Measurements from ENCODE around the gene NYAP2. TPM values are rescaled to one million over a fixed set of nuclear protein-coding genes. Genes with fewer than 3 reads are reported as not detected.

The NYAP2 gene
- total RNA-seq, 1 donor from 2014 or later = not detected

DNA sequence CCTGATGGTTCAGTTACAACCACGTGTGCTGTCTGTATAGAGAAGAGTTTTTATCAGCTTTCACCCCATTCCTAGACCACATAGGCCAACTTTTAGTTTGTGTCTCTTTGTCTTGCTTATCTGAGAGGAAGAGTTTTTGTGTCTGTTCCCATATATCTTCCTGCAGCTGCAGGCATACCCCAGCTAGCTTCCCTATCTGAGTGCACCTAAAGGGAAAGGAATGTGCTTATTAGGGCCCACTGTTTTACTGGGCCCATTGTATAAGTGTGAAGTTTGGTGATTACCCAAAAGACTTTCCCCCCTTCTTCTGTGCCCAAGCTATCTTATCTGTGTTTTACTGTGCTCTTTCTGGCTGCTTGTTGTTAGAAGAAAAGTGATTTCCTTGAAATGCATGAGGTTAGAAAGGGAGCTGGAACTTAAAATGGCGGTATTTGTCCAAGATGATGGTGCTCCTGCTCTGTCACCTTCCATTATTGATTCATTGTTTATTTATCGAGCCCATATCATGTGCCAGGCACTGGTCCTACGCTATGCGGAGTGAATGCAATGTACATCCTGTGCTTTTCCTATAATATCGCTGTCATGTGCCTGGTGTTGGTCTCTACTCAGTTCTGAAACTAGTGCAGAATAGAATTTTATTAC lies 57.2 kb downstream of the NYAP2 start:
- peak overlapping the region; percentile 32 for H3K27ac Mint-ChIP-seq (ENCODE audit: unreplicated experiment)
- TF ChIP-seq, protein P1, sequence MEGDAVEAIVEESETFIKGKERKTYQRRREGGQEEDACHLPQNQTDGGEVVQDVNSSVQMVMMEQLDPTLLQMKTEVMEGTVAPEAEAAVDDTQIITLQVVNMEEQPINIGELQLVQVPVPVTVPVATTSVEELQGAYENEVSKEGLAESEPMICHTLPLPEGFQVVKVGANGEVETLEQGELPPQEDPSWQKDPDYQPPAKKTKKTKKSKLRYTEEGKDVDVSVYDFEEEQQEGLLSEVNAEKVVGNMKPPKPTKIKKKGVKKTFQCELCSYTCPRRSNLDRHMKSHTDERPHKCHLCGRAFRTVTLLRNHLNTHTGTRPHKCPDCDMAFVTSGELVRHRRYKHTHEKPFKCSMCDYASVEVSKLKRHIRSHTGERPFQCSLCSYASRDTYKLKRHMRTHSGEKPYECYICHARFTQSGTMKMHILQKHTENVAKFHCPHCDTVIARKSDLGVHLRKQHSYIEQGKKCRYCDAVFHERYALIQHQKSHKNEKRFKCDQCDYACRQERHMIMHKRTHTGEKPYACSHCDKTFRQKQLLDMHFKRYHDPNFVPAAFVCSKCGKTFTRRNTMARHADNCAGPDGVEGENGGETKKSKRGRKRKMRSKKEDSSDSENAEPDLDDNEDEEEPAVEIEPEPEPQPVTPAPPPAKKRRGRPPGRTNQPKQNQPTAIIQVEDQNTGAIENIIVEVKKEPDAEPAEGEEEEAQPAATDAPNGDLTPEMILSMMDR (IDR thresholded peaks at IDR 0.05; ENCODE audit: unreplicated experiment) = no peak
- no peaks in the 10 kb centered on the region for H3K36me3 Mint-ChIP-seq (ENCODE audit: low read depth, unreplicated experiment)
- no peaks in the 10 kb centered on the region for H3K27me3 Mint-ChIP-seq (ENCODE audit: unreplicated experiment)
- no peak for DNase-seq (ENCODE audit: low spot score)
- peaks cover 25% of the 10 kb centered on the region for H3K4me1 Mint-ChIP-seq (ENCODE audit: unreplicated experiment)
- H3K9me3 Mint-ChIP-seq (ENCODE audit: unreplicated experiment) = no peaks in the 10 kb centered on the region
- no peak overlapping the region for H3K4me3 Mint-ChIP-seq (ENCODE audit: unreplicated experiment)

DNA sequence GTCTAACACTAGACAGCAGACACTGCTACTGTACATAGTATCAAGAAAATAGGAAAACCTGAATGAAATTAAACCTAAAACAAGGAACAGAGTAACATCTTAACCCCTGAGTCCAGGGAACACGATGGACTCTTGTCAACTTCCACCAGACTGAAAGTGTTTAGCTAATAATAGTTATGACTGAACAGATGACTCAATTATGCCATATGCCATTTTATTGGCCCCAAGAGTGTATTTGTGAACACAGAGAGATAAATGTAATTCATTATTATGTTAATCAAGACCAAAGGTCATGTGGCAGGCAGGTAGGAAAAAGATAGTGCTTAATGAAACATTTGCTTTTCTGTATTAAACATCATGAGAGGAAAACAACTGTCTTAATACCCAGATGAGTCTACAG lies 58.0 kb downstream of the NYAP2 start:
- H3K36me3 Mint-ChIP-seq (ENCODE audit: low read depth, unreplicated experiment) = no peaks in the 10 kb centered on the region
- DNase-seq (ENCODE audit: low spot score) = no peak
- TF ChIP-seq, protein P1 (IDR thresholded peaks at IDR 0.05; ENCODE audit: unreplicated experiment) = no peak
- H3K27ac Mint-ChIP-seq (ENCODE audit: unreplicated experiment) = no peak overlapping the region
- H3K27me3 Mint-ChIP-seq (ENCODE audit: unreplicated experiment) = no peaks in the 10 kb centered on the region
- H3K4me3 Mint-ChIP-seq (ENCODE audit: unreplicated experiment) = no peak overlapping the region
- H3K4me1 Mint-ChIP-seq (ENCODE audit: unreplicated experiment) = peaks cover 25% of the 10 kb centered on the region
- H3K9me3 Mint-ChIP-seq (ENCODE audit: unreplicated experiment) = no peaks in the 10 kb centered on the region

DNA sequence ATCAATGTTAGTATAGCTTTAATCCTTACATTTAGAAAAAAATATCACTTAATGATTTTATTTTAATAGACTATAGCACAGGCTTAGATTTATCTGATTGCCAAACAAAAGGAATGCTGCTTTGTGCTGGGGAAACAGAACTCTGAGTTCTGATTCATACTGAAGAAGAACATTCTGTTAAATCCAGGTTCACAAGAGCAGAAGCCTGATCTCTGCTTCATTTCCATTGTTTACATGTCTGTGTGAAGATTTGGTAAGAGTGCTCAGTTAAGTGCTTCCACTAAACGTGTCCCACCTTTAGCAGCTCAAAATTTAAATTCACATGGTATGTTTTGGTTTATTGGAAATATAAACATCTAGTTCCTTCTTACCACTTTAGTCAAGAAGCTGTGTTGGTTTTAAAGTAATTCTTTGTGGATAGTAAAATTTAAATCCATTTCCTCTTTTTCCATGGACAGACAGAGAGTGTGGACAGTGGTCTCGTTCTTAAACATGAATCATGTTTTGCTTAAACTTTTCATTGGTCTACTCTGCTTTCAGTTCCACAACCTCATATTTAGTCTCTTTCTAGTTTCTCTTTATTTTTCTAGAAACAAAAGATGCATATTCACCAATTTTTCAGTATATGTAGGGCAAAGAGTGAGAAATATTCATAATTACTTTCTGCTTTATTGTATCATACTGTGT lies 59.1 kb downstream of the NYAP2 start:
- H3K36me3 Mint-ChIP-seq (ENCODE audit: low read depth, unreplicated experiment) = no peaks in the 10 kb centered on the region
- no peaks in the 10 kb centered on the region for H3K27me3 Mint-ChIP-seq (ENCODE audit: unreplicated experiment)
- TF ChIP-seq, protein P1 (IDR thresholded peaks at IDR 0.05; ENCODE audit: unreplicated experiment) = no peak
- H3K4me1 Mint-ChIP-seq (ENCODE audit: unreplicated experiment) = peaks cover 25% of the 10 kb centered on the region
- no peak overlapping the region for H3K27ac Mint-ChIP-seq (ENCODE audit: unreplicated experiment)
- H3K9me3 Mint-ChIP-seq (ENCODE audit: unreplicated experiment) = no peaks in the 10 kb centered on the region
- H3K4me3 Mint-ChIP-seq (ENCODE audit: unreplicated experiment) = no peak overlapping the region
- DNase-seq (ENCODE audit: low spot score) = no peak

DNA sequence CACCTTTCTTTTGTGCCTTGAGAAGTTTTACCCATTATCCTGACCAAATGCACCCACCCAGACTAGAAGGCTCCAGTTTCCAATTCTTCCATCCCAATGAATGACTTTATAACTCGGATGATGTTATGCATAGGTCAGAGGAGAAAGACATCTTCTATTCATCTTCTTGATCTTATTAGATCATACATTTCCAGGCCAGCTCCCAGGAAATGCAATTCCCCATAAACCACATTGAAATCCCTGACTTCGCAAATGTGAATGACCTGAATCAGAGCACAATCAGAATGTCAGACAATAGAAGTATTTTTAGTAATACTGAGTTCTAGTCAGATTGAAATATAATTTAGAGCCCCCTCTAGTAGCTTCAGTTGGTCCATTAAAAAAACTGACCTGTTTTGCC lies 62.9 kb downstream of the NYAP2 start:
- H3K4me1 Mint-ChIP-seq (ENCODE audit: unreplicated experiment) = peaks cover 12% of the 10 kb centered on the region
- TF ChIP-seq, protein P1 (IDR thresholded peaks at IDR 0.05; ENCODE audit: unreplicated experiment) = no peak
- DNase-seq (ENCODE audit: low spot score) = no peak
- H3K27ac Mint-ChIP-seq (ENCODE audit: unreplicated experiment) = no peak overlapping the region
- H3K4me3 Mint-ChIP-seq (ENCODE audit: unreplicated experiment) = no peak overlapping the region
- no peaks in the 10 kb centered on the region for H3K9me3 Mint-ChIP-seq (ENCODE audit: unreplicated experiment)
- H3K27me3 Mint-ChIP-seq (ENCODE audit: unreplicated experiment) = no peaks in the 10 kb centered on the region
- no peaks in the 10 kb centered on the region for H3K36me3 Mint-ChIP-seq (ENCODE audit: low read depth, unreplicated experiment)

DNA sequence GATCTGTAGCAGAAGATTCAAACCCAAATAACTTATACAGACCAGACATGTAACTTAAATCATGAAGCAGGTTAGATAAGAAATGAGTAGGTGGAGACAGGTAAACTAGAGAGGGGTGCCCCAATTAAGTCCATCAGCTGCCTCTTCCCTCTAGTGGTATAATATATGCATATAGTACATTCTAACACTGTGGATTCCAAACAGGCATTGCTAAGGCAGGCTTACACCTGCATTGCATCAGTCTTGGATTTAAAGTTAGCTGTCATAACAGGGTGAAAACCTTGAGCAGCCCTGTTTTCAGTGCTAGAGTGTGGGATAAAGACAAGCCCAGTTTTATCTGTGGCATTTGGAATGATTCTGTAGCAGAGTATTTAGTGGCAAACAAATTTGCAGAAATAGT lies 63.4 kb downstream of the NYAP2 start:
- Mint-ChIP-seq H3K27ac (ENCODE audit: unreplicated experiment) (no peak overlapping the region), H3K4me3 (ENCODE audit: unreplicated experiment) (no peak overlapping the region), H3K4me1 (ENCODE audit: unreplicated experiment) (peaks cover 14% of the 10 kb centered on the region), H3K36me3 (ENCODE audit: low read depth, unreplicated experiment) (no peaks in the 10 kb centered on the region), H3K27me3 (ENCODE audit: unreplicated experiment) (no peaks in the 10 kb centered on the region), H3K9me3 (ENCODE audit: unreplicated experiment) (no peaks in the 10 kb centered on the region)
- no peak for DNase-seq (ENCODE audit: low spot score)
- TF ChIP-seq, protein P1 (IDR thresholded peaks at IDR 0.05; ENCODE audit: unreplicated experiment) = no peak

All from endothelial cell (in vitro differentiated cells).